ENCODE data around the gene COLQ.

The COLQ gene

DNA sequence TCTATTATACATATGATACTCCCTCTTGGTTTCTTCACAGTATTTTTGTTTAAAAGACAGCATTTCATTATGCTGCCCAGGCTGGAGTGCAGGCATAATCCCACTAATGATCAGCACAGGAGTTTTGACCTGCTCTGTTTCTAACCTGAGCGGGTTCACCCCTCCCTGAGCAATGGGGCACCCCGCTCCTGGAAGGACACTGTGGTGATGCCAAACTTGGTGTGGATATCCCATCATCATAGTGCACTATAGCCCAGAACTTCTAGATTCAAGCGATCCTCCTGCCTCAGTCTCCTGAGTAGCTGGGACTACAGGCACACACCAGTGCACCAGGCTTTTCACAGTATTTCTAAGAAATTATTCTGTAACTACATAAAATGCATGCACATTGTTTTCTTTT lies 14.9 kb downstream of the COLQ start:
- Histone ChIP-seq H3K4me1 (ENCODE audit: control insufficient read depth, insufficient read depth, low read length) (no peaks in the 10 kb centered on the region), H3K36me3 (ENCODE audit: control insufficient read depth, insufficient read depth, low read length) (no peaks in the 10 kb centered on the region), H3K4me3 (ENCODE audit: low read length) (no peak overlapping the region), H3K27me3 (ENCODE audit: control insufficient read depth, insufficient read depth, low read length) (no peaks in the 10 kb centered on the region), H3K9me3 (ENCODE audit: control insufficient read depth, insufficient read depth, low read length) (no peaks in the 10 kb centered on the region), H3K27ac (ENCODE audit: low read length) (no peak overlapping the region)
- DNase-seq (ENCODE audit: low read depth, low spot score): no peak
- no CpG with 5 or more reads among the region's 3 CpGs for WGBS (ENCODE audit: insufficient coverage, insufficient read length)

- Histone ChIP-seq H3K9me3 (ENCODE audit: control insufficient read depth, insufficient read depth, low read length) (no peaks in the 10 kb centered on the region), H3K4me3 (ENCODE audit: low read length) (no peak overlapping the region), H3K27ac (ENCODE audit: low read length) (no peak overlapping the region), H3K27me3 (ENCODE audit: control insufficient read depth, insufficient read depth, low read length) (no peaks in the 10 kb centered on the region), H3K4me1 (ENCODE audit: control insufficient read depth, insufficient read depth, low read length) (no peaks in the 10 kb centered on the region), H3K36me3 (ENCODE audit: control insufficient read depth, insufficient read depth, low read length) (no peaks in the 10 kb centered on the region)
- no peak for DNase-seq (ENCODE audit: low read depth, low spot score)
- no CpG with 5 or more reads among the region's 7 CpGs for WGBS (ENCODE audit: insufficient coverage, insufficient read length)
Observed at GRCh38 chr3:15505479-15506165, 15.9 kb downstream of the COLQ start.

DNA sequence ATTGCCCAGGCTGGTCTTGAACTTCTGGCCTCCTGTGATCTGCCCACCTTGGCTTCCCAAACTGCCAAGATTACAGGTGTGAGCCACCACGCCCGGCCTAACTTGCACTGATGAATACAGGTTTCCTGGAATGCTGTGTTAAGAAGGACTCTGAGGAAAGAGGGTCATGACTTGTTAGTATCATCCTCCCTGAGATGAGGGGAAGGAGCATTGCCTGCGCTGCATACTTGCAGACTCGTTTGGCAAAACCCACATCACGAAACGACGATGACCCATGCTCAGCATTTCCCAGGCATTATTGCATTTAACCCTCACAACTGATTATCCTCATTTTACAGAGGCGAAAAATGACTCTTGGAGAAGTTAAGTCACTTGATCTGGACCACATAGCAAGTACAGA lies 18.9 kb downstream of the COLQ start:
- H3K4me3 ChIP-seq (ENCODE audit: low read length): no peak overlapping the region
- no peak for DNase-seq (ENCODE audit: low read depth, low spot score)
- H3K4me1 ChIP-seq (ENCODE audit: control insufficient read depth, insufficient read depth, low read length): no peaks in the 10 kb centered on the region
- no peaks in the 10 kb centered on the region for H3K9me3 ChIP-seq (ENCODE audit: control insufficient read depth, insufficient read depth, low read length)
- WGBS (ENCODE audit: insufficient coverage, insufficient read length): no CpG with 5 or more reads among the region's 8 CpGs
- H3K36me3 ChIP-seq (ENCODE audit: control insufficient read depth, insufficient read depth, low read length): no peaks in the 10 kb centered on the region
- H3K27ac ChIP-seq (ENCODE audit: low read length): no peak overlapping the region
- no peaks in the 10 kb centered on the region for H3K27me3 ChIP-seq (ENCODE audit: control insufficient read depth, insufficient read depth, low read length)

GRCh38 chr3:15501126-15501525 lies 20.4 kb downstream of the COLQ start:
- WGBS (ENCODE audit: insufficient coverage, insufficient read length): no CpG with 5 or more reads among the region's 4 CpGs

DNA sequence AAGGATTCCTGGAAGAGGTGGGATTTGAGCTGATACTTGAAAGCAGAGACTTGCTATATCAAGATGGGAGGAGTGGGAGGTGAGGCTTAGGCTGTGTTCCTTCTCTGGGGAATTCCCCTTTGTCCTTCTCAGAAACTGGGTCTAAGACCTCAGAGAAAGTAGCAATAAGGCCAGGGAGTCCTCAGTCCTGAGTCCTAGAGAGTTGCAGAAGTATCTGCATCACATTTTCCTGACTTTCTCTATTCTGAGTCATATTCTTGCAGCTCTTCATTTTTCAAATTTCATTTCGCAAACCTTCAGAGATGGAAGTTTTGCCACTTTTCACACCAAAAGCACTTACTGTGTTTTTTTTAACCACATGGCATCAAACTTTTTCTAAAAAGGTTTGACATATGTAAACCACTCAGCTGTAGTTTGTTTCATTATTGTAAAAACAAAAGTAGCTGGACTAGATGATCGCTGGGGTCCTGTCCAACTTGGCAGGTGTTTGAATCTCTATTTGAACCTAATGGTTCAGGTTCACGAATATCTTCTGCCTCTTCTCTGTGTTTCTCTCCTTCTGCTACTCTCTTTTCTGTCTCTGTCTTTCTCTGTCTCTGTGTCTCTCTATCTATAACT lies 21.3 kb downstream of the COLQ start:
- Histone ChIP-seq H3K27me3 (ENCODE audit: control insufficient read depth, insufficient read depth, low read length) (no peaks in the 10 kb centered on the region), H3K4me3 (ENCODE audit: low read length) (no peak overlapping the region), H3K36me3 (ENCODE audit: control insufficient read depth, insufficient read depth, low read length) (no peaks in the 10 kb centered on the region), H3K27ac (ENCODE audit: low read length) (no peak overlapping the region), H3K4me1 (ENCODE audit: control insufficient read depth, insufficient read depth, low read length) (peaks cover 3% of the 10 kb centered on the region), H3K9me3 (ENCODE audit: control insufficient read depth, insufficient read depth, low read length) (no peaks in the 10 kb centered on the region)
- DNase-seq (ENCODE audit: low read depth, low spot score): no peak
- WGBS (ENCODE audit: insufficient coverage, insufficient read length): no CpG with 5 or more reads among the region's 3 CpGs

More at GRCh38 chr3:15501126-15501525, 20.4 kb downstream of the COLQ start:
- Histone ChIP-seq H3K36me3 (ENCODE audit: control insufficient read depth, insufficient read depth, low read length) (no peaks in the 10 kb centered on the region), H3K27ac (ENCODE audit: low read length) (no peak overlapping the region), H3K4me3 (ENCODE audit: low read length) (no peak overlapping the region), H3K4me1 (ENCODE audit: control insufficient read depth, insufficient read depth, low read length) (peaks cover 1% of the 10 kb centered on the region), H3K27me3 (ENCODE audit: control insufficient read depth, insufficient read depth, low read length) (no peaks in the 10 kb centered on the region), H3K9me3 (ENCODE audit: control insufficient read depth, insufficient read depth, low read length) (no peaks in the 10 kb centered on the region)
- no peak for DNase-seq (ENCODE audit: low read depth, low spot score)

DNA sequence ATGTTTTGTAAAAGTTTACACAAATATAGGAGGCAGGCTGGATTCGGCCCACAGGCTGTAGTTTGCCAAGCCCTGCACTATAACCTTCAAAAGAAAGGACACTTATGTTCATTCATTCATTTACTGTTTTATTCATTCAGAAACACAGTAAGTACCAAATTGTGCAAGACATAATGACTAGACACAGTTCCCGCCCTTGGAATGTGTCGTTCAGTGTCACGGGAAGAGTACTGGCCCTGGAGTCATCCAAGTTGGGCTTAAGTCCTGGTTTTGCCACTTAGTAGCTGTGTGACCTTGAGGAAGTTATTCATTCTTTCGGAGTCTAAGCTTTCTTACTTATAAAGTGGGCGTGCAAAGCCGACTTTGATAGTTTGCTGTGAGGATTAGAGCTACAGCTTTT lies 22.0 kb downstream of the COLQ start:
- Histone ChIP-seq H3K4me3 (ENCODE audit: low read length) (no peak overlapping the region), H3K4me1 (ENCODE audit: control insufficient read depth, insufficient read depth, low read length) (peaks cover 3% of the 10 kb centered on the region), H3K27me3 (ENCODE audit: control insufficient read depth, insufficient read depth, low read length) (no peaks in the 10 kb centered on the region), H3K27ac (ENCODE audit: low read length) (no peak overlapping the region), H3K36me3 (ENCODE audit: control insufficient read depth, insufficient read depth, low read length) (no peaks in the 10 kb centered on the region), H3K9me3 (ENCODE audit: control insufficient read depth, insufficient read depth, low read length) (no peaks in the 10 kb centered on the region)
- no peak for DNase-seq (ENCODE audit: low read depth, low spot score)
- no CpG with 5 or more reads among the region's 7 CpGs for WGBS (ENCODE audit: insufficient coverage, insufficient read length)

GRCh38 chr3:15498431-15499214 lies 22.9 kb downstream of the COLQ start:
- H3K4me3 ChIP-seq (ENCODE audit: low read length): no peak overlapping the region
- no peaks in the 10 kb centered on the region for H3K36me3 ChIP-seq (ENCODE audit: control insufficient read depth, insufficient read depth, low read length)
- H3K27me3 ChIP-seq (ENCODE audit: control insufficient read depth, insufficient read depth, low read length): no peaks in the 10 kb centered on the region
- H3K27ac ChIP-seq (ENCODE audit: low read length): no peak overlapping the region
- H3K9me3 ChIP-seq (ENCODE audit: control insufficient read depth, insufficient read depth, low read length): no peaks in the 10 kb centered on the region
- no peak for DNase-seq (ENCODE audit: low read depth, low spot score)
- H3K4me1 ChIP-seq (ENCODE audit: control insufficient read depth, insufficient read depth, low read length): peaks cover 3% of the 10 kb centered on the region
- WGBS (ENCODE audit: insufficient coverage, insufficient read length): no CpG with 5 or more reads among the region's 14 CpGs

DNA sequence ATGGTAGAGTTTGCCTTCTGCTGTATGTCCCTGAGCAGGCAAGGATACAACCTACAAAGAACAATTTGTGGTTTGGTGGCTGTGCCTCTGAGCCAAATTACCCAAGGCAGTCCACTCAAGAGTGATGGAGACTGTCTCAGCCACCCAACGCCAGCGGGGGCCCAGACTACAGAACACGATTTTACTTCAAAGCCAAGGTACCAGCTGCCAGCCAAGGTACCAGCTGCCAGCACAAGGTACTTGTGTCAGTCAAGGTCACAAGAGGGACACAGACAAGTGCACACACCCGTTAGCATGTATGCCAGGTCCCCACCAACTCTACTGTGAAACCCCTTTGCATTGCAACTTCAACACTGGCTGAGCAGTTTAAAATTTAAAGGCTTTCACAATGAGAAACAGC lies 23.5 kb downstream of the COLQ start:
- Histone ChIP-seq H3K36me3 (ENCODE audit: control insufficient read depth, insufficient read depth, low read length) (no peaks in the 10 kb centered on the region), H3K4me3 (ENCODE audit: low read length) (no peak overlapping the region), H3K4me1 (ENCODE audit: control insufficient read depth, insufficient read depth, low read length) (peaks cover 3% of the 10 kb centered on the region), H3K9me3 (ENCODE audit: control insufficient read depth, insufficient read depth, low read length) (no peaks in the 10 kb centered on the region), H3K27me3 (ENCODE audit: control insufficient read depth, insufficient read depth, low read length) (no peaks in the 10 kb centered on the region), H3K27ac (ENCODE audit: low read length) (no peak overlapping the region)
- WGBS (ENCODE audit: insufficient coverage, insufficient read length): no CpG with 5 or more reads among the region's 4 CpGs
- no peak for DNase-seq (ENCODE audit: low read depth, low spot score)

DNA sequence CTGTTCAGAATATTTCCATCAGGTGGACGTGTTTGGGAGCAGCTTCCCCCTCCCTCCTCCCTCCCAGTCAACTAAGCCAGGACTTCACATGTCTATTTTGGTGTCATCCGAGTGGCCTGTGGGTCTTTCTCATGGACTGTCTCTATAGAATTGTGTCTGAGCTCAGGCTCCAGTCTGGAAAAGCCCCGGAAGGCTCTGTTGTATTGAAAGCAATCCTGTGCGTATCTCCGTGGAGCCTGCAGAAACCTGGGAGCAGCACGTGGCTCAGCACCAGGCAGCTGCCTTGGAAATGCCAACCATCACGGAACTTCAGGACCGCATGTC lies 25.2 kb downstream of the COLQ start:
- no peak overlapping the region for H3K27ac ChIP-seq (ENCODE audit: low read length)
- no CpG with 5 or more reads among the region's 8 CpGs for WGBS (ENCODE audit: insufficient coverage, insufficient read length)

GRCh38 chr3:15495461-15496340 lies 25.8 kb downstream of the COLQ start:
- no peak overlapping the region for H3K4me3 ChIP-seq (ENCODE audit: low read length)
- H3K4me1 ChIP-seq (ENCODE audit: control insufficient read depth, insufficient read depth, low read length): peaks cover 3% of the 10 kb centered on the region
- no peaks in the 10 kb centered on the region for H3K27me3 ChIP-seq (ENCODE audit: control insufficient read depth, insufficient read depth, low read length)
- no CpG with 5 or more reads among the region's 9 CpGs for WGBS (ENCODE audit: insufficient coverage, insufficient read length)
- H3K36me3 ChIP-seq (ENCODE audit: control insufficient read depth, insufficient read depth, low read length): no peaks in the 10 kb centered on the region
- H3K9me3 ChIP-seq (ENCODE audit: control insufficient read depth, insufficient read depth, low read length): no peaks in the 10 kb centered on the region
- no peak for DNase-seq (ENCODE audit: low read depth, low spot score)
- no peak overlapping the region for H3K27ac ChIP-seq (ENCODE audit: low read length)

More for the DNA sequence above, 25.2 kb downstream of the COLQ start:
- DNase-seq (ENCODE audit: low read depth, low spot score): no peak
- Histone ChIP-seq H3K4me1 (ENCODE audit: control insufficient read depth, insufficient read depth, low read length) (peaks cover 3% of the 10 kb centered on the region), H3K4me3 (ENCODE audit: low read length) (no peak overlapping the region), H3K36me3 (ENCODE audit: control insufficient read depth, insufficient read depth, low read length) (no peaks in the 10 kb centered on the region), H3K9me3 (ENCODE audit: control insufficient read depth, insufficient read depth, low read length) (no peaks in the 10 kb centered on the region), H3K27me3 (ENCODE audit: control insufficient read depth, insufficient read depth, low read length) (no peaks in the 10 kb centered on the region)
